GM04503 (cell line): ENCODE results near the gene NPIPB6.

Experiments used
- DNase-seq: peaks from one replicate; pipeline ENCODE4 v3.0.0-alpha.2; 2012; ENCODE audit warnings: low read depth

NPIPB6 gene

GRCh38 chr16:28321700-28322411 is 41.5 kb downstream of the NPIPB6 start:
- DNase-seq = no peak

GRCh38 chr16:28320741-28321140 is 42.6 kb downstream of the NPIPB6 start:
- no peak for DNase-seq

GRCh38 chr16:28320023-28320561 is 43.2 kb downstream of the NPIPB6 start:
- DNase-seq = no peak

GRCh38 chr16:28319476-28320022 is 43.8 kb downstream of the NPIPB6 start:
- DNase-seq = no peak

- DNase-seq = no peak
These were observed 45.1 kb downstream of the NPIPB6 start for GRCh38 chr16:28318042-28318744.

- DNase-seq = no peak
These were observed 46.0 kb downstream of the NPIPB6 start for GRCh38 chr16:28317040-28317880.

GRCh38 chr16:28316054-28316453 is 47.3 kb downstream of the NPIPB6 start:
- DNase-seq = no peak

- DNase-seq = no peak
These were observed 49.7 kb downstream of the NPIPB6 start for GRCh38 chr16:28313587-28313986.

GRCh38 chr16:28312327-28312726 is 51.0 kb downstream of the NPIPB6 start:
- no peak for DNase-seq

- DNase-seq = no peak
These were observed 51.4 kb downstream of the NPIPB6 start for GRCh38 chr16:28311913-28312312.

GRCh38 chr16:28311413-28311812 is 51.9 kb downstream of the NPIPB6 start:
- DNase-seq = no peak

- no peak for DNase-seq
These were observed 52.5 kb downstream of the NPIPB6 start for GRCh38 chr16:28310796-28311195.

- no peak for DNase-seq
These were observed 53.4 kb downstream of the NPIPB6 start for GRCh38 chr16:28309811-28310311.

GRCh38 chr16:28308794-28309584 is 54.3 kb downstream of the NPIPB6 start:
- DNase-seq = no peak

- DNase-seq = no peak
These were observed 55.4 kb downstream of the NPIPB6 start for GRCh38 chr16:28307936-28308335.

GRCh38 chr16:28304214-28304613 is 59.1 kb downstream of the NPIPB6 start:
- no peak for DNase-seq

- no peak for DNase-seq
These were observed 60.2 kb downstream of the NPIPB6 start for GRCh38 chr16:28303132-28303531.

- no peak for DNase-seq
These were observed 61.7 kb downstream of the NPIPB6 start for GRCh38 chr16:28301620-28302019.

- no peak for DNase-seq
These were observed 62.2 kb downstream of the NPIPB6 start for GRCh38 chr16:28301154-28301553.

- DNase-seq = no peak
These were observed 63.0 kb downstream of the NPIPB6 start for GRCh38 chr16:28300327-28300726.

- DNase-seq = no peak
These were observed 64.8 kb downstream of the NPIPB6 start for GRCh38 chr16:28298511-28298878.
